ENCODE results near the gene LRP1B. TPM values are rescaled to one million over a fixed set of nuclear protein-coding genes. Genes with fewer than 3 reads are reported as not detected.

Gene LRP1B
- total RNA-seq, 1 donor from 2014 or later: 0.25 TPM

DNA sequence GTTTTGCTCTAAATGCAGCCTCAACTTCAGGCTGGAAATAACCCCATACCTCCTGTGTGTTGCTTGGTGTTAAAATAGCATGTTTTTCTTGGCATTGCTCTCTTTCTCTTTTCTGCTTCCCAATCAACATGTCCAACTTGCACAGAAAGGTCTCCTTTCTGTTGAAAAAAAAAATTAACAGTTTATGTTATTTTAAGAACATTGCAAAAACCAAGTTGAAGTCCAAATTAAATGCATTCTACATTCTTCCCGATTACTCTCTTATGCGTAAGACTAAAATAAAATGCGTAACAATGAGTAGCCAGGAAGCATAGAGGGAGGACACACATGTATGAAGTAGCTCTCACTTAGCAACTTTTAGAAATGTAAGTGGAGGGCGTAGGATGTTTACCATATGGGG, 1944.5 kb downstream of the LRP1B start:
- H3K4me3 Mint-ChIP-seq (ENCODE audit: unreplicated experiment): no peak overlapping the region
- no peak for DNase-seq (ENCODE audit: low spot score)
- no peaks in the 10 kb centered on the region for H3K9me3 Mint-ChIP-seq (ENCODE audit: low read depth)
- peaks cover 6% of the 10 kb centered on the region for H3K27me3 Mint-ChIP-seq (ENCODE audit: low read depth)
- H3K4me1 Mint-ChIP-seq (ENCODE audit: low read depth): peaks cover 16% of the 10 kb centered on the region
- TF ChIP-seq, protein P1, sequence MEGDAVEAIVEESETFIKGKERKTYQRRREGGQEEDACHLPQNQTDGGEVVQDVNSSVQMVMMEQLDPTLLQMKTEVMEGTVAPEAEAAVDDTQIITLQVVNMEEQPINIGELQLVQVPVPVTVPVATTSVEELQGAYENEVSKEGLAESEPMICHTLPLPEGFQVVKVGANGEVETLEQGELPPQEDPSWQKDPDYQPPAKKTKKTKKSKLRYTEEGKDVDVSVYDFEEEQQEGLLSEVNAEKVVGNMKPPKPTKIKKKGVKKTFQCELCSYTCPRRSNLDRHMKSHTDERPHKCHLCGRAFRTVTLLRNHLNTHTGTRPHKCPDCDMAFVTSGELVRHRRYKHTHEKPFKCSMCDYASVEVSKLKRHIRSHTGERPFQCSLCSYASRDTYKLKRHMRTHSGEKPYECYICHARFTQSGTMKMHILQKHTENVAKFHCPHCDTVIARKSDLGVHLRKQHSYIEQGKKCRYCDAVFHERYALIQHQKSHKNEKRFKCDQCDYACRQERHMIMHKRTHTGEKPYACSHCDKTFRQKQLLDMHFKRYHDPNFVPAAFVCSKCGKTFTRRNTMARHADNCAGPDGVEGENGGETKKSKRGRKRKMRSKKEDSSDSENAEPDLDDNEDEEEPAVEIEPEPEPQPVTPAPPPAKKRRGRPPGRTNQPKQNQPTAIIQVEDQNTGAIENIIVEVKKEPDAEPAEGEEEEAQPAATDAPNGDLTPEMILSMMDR (IDR thresholded peaks at IDR 0.05): no peak
- peak overlapping the region; percentile 79 for H3K27ac Mint-ChIP-seq (ENCODE audit: unreplicated experiment)
- H3K36me3 Mint-ChIP-seq (ENCODE audit: low read depth): no peaks in the 10 kb centered on the region

DNA sequence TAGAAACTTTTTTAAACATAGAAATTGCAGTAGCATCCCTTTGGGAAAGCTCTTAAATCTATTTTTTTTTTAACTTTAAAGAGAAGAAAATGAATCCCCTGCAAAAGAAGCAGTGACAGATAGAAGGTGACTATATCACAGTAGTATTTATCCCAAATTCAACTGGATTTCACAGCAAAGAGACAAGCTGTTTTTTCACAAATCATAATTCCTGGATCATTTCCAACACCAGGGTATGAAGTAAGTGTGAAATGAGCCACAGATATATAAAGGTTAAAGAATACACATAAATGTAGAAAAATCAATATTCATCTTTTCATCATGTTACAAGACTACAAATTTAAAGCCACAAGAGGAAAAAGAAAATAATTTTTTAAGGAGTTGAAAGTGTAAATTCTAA, 1945.7 kb downstream of the LRP1B start:
- TF ChIP-seq, protein P1 (IDR thresholded peaks at IDR 0.05): no peak
- H3K36me3 Mint-ChIP-seq (ENCODE audit: low read depth): no peaks in the 10 kb centered on the region
- peaks cover 6% of the 10 kb centered on the region for H3K27me3 Mint-ChIP-seq (ENCODE audit: low read depth)
- no peak for DNase-seq (ENCODE audit: low spot score)
- H3K4me3 Mint-ChIP-seq (ENCODE audit: unreplicated experiment): no peak overlapping the region
- H3K27ac Mint-ChIP-seq (ENCODE audit: unreplicated experiment): no peak overlapping the region
- H3K4me1 Mint-ChIP-seq (ENCODE audit: low read depth): peaks cover 16% of the 10 kb centered on the region
- no peaks in the 10 kb centered on the region for H3K9me3 Mint-ChIP-seq (ENCODE audit: low read depth)

DNA sequence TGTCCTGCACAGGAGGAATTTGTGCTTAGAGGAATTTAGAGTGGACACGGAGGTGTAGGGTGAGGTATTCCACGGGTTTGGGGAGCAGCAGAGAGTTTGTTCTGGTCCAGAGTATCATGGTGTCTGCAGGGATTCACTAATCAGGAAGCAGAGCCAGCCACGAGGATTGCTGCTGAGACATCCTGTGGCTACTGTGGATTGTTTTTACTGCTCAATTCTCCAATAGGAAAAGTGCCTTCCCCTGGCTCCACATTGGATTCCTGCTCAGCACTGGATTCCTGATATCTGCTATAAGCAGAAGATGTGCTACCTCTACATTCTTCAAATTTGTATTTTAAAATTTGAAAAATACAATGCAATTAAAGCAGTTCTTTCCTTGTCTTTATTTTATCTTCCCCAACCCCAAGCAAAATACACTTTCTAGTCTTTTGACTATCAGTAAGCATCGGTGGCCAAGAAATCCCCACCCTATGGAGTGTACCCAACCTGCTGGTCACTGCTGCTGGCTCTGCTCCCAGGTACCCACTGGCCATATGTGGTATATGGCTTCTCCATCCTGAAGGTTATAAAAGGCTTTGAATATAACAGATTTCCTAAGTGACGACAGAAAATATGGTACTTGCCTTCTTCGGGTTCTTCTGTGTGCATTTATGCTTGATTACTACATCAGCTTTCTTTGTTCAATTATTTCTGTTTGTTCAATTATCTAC, 1947.6 kb downstream of the LRP1B start:
- TF ChIP-seq, protein P1 (IDR thresholded peaks at IDR 0.05): no peak
- no peak overlapping the region for H3K27ac Mint-ChIP-seq (ENCODE audit: unreplicated experiment)
- no peak overlapping the region for H3K4me3 Mint-ChIP-seq (ENCODE audit: unreplicated experiment)
- H3K27me3 Mint-ChIP-seq (ENCODE audit: low read depth): peaks cover 4% of the 10 kb centered on the region
- no peaks in the 10 kb centered on the region for H3K36me3 Mint-ChIP-seq (ENCODE audit: low read depth)
- peaks cover 25% of the 10 kb centered on the region for H3K4me1 Mint-ChIP-seq (ENCODE audit: low read depth)
- no peaks in the 10 kb centered on the region for H3K9me3 Mint-ChIP-seq (ENCODE audit: low read depth)
- no peak for DNase-seq (ENCODE audit: low spot score)

Small RNA genes lying within 50 kb of the gene (microRNA-seq; reads per million reads assigned to microRNA genes)
- not detected for gene MIR7157 (ENCODE audit: borderline number of aligned reads)
